Dedifferentiated amniotic fluid mesenchymal stem cell (primary cell): ENCODE data around the gene DNM1L.
"Not testable (repeated sequence)": the region's sequence is repeated elsewhere in the genome, so short reads cannot be mapped to it uniquely, and the experiment has no call there.

ENCODE experiments used
- DNase-seq: peaks from one replicate; pipeline ENCODE4 v3.0.0-alpha.2; 2016; ENCODE audit errors: extremely low spot score

DNM1L gene

DNA sequence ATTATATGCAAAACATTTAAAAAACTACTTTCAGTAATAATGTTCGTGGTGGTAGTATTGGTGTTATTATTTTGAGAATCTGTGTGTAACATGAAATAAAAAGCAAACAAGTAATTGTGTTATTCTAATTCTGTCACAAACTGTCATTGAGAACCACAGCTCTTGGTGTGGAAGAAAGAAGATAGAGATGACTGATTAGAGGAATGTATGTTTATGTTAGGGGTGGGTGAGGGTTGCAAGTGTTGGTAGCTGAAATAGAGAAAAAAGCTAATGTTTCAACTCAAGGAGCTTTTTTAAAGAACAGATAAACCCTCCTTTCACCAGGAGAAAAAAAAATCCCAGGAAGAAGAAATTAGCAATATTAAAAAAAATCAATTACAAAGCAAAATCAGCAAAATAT is 18.3 kb downstream of the DNM1L start:
- no peak for DNase-seq

DNA sequence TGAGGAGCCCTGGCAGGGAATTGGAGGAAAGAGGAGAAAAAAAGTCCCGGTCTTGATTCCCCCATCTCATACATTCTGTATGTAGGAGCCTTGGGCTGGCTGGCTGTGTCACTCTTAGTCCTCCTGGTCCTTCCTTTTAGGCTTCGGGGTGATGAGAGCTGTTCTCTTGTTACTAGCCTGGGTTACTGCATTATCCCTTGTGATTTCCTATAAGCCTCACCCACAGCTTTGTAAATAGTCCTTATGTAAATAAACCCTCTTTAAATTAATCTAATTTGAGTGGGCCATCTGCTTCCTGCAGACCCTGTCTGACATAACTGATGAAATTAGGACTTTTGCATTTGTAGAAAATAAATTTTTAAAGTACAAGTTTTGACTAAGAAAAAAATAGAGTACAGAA is 19.2 kb downstream of the DNM1L start:
- DNase-seq: no peak

DNA sequence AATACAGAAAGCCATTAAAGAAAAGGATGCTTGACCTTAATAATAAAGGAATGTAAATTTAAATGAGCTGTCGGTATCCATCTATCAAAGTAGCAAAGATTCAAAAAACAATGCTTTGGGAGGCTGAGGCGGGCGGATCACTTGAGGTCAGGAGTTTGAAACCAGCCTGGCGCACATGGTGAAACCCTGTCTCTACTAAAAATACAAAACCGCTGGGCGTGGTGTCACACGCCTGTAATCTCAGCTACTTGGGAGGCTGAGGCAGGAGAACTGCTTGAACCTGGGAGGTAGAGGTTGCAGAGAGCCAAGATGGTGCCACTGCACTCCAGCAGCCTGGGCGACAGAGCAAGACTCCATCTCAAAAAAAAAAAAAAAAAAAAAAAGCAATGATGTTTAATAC is 20.3 kb downstream of the DNM1L start:
- not testable (repeated sequence) for DNase-seq

DNA sequence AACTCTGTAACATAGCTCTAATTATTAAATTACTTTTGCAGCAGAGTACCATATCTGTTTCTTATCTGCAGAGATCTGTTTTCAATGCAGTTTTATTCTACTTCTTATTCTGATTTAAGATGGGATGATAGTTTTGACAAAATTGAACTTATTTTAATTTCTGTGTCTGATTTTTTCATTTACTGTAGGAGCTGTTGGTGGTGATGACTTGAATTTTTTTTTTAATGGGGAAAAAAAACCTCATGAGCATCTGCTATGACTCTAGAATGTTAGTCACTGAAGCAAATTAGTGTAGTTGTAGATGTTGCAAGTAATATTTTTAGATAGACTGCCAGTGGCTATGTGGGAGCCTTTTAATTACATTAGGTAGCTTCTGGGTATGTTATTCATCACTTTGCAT is 23.4 kb downstream of the DNM1L start:
- DNase-seq: no peak

DNA sequence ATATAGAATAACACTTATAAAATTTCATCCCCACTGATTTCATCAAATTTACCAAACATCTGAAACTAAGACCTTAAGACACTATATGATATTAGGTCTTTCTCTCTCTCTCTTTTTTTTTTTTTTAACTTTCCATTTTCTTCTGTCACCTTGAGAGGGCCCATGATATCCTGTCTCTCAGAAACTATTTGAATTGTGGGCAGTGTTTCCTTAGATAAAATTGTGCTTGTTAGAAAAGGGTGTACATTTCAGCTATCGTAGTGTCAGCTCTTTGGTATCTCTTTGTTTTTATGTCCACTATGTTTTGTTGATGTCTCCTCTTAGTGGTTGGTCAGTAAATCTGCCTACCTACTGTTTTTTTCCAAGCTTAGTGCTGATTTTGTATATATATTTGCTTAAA is 23.8 kb downstream of the DNM1L start:
- no peak for DNase-seq

DNA sequence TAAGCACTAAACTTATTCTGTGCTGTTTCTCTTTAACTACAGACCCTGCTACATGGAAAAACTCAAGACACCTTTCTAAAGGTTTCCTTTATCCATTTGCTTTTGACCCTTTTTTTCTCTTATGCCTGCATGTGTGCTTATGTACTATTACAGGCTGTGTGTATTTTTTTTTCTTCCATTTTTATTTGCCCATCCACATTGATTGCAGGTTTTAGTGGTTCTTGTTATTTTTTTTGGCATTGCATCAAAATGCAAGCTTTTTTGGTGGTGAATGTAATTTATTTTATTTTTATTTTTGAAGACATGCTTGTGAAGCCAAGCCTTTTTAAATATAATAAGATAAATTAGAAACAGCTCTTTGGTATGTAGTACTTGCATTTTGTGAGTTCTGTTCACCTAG is 26.7 kb downstream of the DNM1L start:
- no peak for DNase-seq

DNA sequence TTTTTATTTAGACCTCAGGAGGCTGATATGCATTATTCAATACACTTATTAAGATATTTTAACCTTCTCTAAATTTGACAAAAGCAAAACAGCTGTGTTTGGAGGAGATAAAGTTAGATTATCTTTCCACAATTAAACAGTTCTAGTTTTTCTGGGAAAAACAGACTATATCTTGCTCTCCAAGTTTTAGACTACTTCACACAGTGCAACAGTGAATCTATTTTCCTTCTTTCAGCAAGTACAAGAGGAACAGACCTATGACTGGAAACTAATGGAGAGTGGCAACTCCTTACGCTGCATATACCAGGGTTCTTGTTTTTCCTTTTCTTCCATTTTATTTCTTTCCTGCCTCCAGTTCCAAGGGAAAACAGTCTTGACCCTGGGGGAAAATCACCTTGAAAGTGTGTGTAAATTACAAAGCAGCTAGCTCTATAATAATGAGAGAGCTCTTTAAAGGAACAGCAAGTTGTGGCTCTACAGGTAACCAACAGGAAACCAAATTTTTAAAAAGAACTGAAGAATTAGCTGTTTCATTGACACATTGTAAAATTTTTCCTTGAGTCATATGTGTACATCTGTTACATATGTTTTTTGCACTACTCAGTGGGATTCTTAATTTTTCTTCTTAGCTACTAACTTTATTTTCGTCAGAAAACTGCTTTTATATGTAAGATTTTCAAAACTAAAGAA is 27.4 kb downstream of the DNM1L start:
- no peak for DNase-seq

DNA sequence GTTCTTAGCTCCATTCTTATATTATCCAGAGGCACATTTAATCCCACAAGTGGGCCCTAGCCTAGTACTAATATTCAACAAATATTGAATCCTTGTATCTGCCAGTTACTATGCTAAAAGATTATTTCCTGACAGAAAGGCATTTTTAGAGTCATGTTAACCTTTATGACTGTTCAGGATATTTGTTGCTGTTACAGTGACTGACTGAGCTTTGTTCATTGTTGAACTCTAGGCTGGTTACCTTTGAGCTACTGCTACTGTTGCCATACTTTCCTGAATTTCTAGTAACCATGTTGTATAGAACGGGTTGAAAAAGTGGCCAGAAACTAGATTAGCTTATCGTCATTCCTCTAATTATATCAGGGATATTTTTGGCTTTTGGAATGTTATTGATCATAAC is 29.8 kb downstream of the DNM1L start:
- DNase-seq: no peak

DNA sequence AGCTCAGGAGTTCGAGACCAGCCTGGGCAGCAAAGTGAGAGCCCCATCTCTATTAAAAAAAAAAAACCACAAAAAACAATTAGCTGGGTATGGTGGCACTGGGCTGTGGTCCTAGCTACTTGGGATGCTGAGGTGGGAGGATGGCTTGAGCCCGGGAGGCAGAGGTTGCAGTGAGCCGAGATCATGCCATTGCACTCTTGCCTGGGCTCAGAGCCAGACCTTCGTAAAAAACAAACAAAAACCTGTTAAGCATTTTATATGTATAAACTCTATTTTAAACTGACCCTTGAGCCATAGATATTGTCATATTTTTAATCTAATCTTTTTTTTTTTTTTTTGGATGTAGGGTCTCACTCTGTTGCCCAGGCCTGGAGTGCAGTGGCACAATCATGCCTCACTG is 35.7 kb downstream of the DNM1L start:
- no peak for DNase-seq

DNA sequence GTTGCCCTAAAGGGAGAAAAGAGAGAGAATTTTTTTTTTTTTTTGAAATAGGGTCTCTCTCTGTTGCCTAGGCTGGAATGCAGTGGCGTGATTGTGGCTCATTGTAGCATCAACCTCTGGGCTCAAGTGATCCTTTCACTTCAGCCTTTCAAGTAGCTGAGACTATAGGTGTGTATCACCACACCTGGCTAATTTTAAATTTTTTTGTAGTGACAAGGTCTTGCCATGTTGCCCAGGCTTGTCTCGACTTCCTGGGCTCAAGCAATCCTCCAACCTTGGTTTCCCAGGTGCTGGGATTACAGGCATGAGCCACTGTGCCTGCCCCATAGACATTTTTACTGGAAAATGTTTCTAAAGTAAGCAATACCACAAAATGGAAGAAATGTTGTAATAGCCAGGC is 39.8 kb downstream of the DNM1L start:
- DNase-seq: no peak

DNA sequence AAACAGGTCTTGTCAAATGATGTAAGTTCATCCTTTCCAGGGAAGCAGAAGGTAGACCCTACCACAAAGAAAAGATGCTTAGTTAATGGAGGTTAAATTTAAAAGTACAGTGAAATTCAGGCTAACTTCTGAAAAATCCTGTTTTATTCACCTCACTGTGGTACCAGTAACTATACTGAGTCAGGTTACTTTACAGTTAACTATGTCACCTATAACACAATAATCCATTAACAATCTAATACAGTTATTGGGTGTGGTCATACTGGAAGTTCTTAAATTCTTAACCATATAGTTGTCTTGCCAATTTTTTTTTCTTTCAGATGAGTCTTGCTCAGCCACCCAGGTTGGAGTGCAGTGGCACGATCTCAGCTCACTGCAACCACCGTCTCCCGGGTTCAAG is 46.2 kb downstream of the DNM1L start:
- DNase-seq: not testable (repeated sequence)

DNA sequence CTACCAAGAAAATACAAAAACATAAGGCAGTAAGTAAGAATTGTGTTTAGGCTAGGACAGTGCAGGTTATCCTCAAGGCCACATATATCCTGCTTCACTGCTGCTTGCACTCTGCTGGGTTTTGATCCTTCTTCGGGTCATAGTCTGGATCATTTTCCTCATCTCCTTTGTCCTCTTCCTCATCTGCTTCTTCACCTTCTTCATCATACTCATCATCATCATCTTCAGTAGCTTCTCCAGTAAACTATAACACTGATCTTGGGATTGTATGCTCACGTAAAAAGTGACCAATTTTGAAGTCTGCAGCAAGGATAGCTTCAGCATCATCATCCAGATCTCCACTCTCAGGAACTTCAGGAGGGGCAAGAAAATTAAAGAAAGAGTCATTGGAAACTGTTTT is 47.2 kb downstream of the DNM1L start:
- DNase-seq: no peak

DNA sequence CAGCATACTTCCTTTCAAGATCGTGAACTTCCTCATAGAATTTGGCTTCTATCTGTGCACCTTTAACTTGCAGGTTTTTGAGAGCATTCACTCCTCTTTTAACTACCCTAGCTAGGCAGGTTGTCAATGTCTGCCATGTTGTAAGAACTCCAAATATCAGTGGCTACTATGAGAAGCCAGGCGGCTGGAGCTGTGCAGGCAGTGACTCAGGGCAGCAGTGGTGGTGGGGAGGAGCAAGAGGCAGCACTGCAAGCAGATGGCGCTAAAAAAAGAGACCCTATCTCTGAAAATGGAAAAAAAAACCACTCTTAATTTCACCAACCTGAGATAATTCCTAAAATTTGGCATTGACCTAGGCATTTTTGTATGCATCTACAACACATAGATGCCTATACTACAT is 48.1 kb downstream of the DNM1L start:
- no peak for DNase-seq

DNA sequence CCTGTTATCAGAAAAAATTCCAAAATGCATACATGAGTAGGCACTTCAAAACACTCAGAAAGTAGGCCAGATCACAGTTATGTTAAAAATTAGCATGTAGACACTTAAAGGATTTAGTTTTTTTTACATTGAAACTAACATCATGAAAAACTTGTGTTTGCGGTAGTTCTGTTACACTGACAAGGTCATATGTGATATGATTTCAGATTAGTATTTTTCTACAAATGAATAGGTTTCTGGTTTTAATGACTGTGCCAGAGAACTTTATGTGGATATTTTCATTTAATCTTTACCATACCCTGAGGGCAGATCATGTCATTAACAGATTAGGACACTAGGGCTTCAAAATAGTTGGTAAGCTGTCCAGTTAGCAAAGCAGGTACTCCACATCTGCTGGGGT is 55.9 kb downstream of the DNM1L start:
- no peak for DNase-seq

DNA sequence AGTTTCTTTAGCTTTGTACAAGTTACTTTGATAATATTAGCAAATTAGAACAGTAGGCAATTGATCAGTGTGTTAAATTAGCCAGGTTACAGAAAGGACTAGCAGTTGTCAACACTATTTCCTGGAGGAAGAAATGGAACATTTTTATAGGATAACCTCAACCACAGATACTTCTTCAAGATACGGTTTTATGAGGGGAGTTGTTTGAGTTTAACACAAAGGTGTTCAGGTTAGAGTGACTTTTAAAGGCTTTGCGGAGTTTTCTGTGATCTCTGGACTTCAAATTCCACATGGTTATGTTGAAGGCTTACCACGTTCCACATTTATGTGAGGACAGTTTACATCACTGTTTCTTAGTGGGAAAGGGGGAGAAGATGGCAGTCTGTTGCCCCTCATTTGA is 57.3 kb downstream of the DNM1L start:
- no peak for DNase-seq

DNA sequence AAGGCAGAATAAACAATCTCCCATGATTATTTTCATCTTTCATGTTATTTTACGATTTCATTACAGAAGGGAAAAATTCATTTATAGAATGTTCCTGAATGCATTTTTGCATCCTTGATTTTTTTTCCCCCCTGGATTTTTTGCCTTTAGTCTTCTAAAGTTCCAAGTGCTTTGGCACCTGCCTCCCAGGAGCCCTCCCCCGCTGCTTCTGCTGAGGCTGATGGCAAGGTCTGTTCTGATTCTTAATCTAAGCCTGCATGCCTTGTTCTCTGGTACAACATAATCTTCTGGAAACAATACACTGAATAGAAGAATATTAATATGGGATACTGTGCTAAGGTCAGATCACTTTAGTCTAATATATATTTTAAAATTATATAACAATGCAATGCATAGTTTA is 58.6 kb downstream of the DNM1L start:
- no peak for DNase-seq

DNA sequence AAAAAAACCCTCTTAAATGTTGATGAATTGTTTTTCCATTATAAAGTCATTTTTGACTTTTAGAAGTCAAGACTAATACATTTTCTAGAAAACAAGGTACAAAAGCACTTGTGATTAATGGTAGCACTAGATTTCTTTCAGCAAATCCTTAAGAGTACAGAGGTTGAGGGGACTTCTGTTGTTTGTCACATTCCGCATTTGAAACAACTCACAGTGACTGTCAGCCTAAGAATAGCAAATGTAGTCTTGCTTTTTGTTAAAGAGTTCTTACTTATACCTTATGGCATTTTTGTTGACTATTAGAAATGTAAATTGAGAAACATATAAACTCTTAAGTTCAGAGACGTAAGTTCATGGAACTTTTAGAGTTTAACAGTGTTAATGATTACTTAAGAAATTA is 60.2 kb downstream of the DNM1L start:
- no peak for DNase-seq

DNA sequence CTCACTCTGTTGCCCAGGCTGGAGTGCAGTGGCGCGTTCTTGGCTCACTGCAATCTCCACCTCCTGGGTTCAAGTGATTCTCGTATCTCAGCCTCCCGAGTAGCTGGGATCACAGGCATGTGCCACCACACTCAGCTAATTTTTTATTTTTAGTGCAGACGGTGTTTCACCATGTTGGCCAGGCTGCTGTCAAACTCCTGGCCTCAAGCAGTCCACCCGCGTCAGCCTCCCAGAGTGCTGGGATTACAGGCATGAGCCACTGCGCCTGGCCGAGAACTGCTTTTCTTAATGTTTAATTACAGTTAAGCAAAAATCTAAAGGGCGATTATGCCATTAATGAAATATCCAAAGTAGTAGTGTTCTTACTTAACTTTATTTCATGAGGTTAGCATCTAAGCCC is 63.0 kb downstream of the DNM1L start:
- DNase-seq: no peak

DNA sequence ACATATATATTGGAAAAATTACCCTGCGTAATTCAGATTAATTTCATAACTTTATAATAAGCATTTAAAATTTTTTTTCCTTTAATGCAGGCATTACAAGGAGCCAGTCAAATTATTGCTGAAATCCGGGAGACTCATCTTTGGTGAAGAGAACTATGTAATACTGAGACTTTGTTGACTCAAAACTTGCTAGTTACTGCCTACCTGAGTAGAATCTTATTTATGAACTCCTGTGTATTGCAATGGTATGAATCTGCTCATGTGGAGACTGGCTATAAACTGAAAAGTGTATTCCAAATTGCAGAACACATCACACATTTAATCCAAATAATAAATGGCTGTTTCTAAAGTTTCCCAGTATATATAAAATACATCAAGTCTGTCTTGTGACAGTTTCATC is 64.2 kb downstream of the DNM1L start:
- no peak for DNase-seq

DNA sequence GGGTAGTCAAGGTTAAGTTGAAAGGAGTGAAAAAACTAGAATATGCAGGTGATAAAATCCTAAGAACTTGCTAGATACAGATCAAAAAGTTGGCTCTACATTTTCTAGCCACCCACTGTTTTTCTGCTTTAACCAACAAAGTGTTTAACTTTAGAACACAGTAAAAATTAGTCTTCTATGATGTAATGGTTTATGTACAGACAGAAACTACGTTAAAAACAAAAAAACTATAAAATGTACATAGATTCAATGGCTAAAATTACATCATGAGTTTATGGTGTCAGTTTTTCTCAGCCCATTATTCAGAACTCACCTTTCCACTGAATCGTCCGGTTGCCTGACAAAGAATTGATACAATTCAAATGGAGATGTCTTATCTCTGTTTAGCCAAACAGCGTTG is 74.5 kb downstream of the DNM1L start:
- no peak for DNase-seq

DNA sequence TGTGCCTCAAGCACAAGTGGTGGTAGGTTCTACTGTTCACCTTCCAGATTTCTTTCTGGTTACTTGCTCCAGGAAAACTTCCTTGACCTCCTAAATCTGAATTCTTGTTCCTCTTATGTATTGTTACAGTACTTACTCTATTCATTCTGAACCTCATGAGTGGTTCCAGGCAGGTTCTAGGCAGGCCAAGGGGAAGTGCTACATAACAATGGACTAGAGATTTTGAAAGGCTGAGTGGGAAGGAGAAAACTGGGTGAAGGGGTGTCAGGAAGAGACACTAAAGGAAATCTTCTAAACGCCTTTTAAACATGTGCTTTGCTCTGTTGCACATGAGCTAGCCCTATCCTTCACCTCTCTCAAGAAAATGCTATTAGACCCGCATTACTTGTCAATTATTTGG is 75.0 kb downstream of the DNM1L start:
- DNase-seq: no peak

DNA sequence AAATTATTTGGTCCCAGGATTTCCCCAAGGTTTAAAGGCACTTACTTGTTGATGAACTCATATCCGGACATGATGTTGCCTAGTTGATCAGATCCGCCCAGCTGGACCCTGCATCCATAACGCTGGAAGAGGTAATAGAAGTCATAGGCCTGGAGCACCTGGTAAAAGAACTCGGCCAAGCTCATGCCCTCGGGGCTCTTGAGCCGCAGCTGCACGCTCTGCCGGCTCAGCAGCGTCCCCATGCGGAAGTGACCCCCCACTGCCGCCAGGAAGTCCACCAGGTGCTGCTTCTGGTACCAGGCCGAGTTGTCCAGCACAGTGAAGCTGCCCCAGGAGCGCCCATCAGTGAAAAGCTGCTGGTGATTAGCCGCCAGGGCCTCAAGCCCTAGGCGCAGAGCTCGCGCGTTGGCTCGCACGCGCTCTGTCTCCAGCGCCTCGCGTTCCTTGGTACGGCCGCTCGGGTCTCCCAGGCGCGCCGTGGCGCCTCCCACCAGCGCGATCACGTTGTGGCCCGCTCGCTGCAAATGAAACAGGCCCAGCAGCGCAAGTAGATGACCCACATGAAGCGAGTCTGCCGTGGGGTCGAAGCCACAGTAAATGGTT is 76.1 kb downstream of the DNM1L start:
- DNase-seq: peak; percentile 54

DNA sequence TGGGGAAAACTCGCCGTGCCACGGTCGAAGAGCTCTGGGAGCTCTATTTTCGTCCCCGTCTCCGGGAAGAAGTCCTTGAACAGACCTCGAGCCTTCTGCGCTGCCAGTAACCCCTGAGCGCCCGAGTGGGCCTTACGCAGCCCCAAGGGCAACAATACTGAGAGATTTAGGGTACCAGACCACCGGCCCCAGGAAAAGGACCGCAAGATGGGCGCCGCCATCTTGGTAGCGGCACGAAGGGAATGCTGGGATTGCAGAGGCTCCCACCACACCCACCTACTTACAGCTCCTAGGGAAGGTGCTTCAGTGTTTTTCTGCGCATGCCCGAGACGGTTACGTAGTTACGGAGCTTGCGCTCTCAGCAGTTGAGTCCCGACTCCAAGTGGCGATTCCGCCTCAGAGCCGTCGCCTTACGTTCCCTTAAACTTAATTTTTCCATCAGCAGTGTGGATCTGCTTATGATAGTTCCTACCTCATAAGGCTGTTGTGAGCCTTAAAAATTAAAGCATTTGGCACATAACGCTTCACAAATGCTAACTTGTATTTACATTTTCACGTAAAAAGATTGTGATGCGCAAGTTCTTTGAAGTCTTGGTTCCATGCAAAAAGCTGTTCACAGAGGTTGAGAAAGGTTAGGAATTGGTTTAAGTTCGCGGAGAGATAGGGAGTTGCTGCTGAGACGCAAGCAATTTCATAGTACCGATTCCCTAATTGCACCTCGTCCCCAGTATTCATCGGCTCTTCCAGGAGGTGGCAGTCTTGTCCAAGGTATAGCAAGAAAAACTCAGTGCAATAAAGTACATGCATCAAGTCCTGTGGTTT is 76.8 kb downstream of the DNM1L start, which contains the start of gene YARS2:
Gene YARS2 (minus strand): TSS at position 244 of the 822 bp plus-strand sequence. CDS start 23 bp downstream, at position 221.
- DNase-seq: peak; percentile 99
